Thyroid gland (tissue), 4 donors: ENCODE measurements around the gene ZNF467. TPM values are rescaled to one million over a fixed set of nuclear protein-coding genes. Genes with fewer than 3 reads are reported as not detected.

Source experiments
- DNase-seq, 2 donors: peaks; one replicate each; pipeline ENCODE4 v3.0.0-alpha.2; 2019
- H3K27ac ChIP-seq, 3 donors: fragments of 200-600 bp; sonication (generic); 1 replicate in 2 of 3; 2 replicates in 1 of 3; pipeline ENCODE4 v1.5.1; 2016 to 2019; ENCODE audit warnings: mild to moderate bottlenecking in 1 of 3, moderate library complexity in 1 of 3
- H3K27me3 ChIP-seq: fragments of 200-600 bp; sonication (generic); one replicate; pipeline ENCODE4 v1.5.1; 2019
- H3K36me3 ChIP-seq, 2 donors: fragments of 200-600 bp; sonication (generic); one replicate each; pipeline ENCODE4 v1.5.1; 2016 to 2019
- H3K4me1 ChIP-seq, 2 donors: fragments of 200-600 bp; sonication (generic); one replicate each; pipeline ENCODE4 v1.5.1; 2017 to 2019
- H3K4me3 ChIP-seq, 3 donors: fragments of 200-600 bp; sonication (generic); replicated peaks in 1 of 3; 1 replicate in 2 of 3; 2 replicates in 1 of 3; pipeline ENCODE4 v1.5.1; 2016; ENCODE audit warnings: mild to moderate bottlenecking in 1 of 3
- H3K9me3 ChIP-seq: fragments of 200-600 bp; sonication (generic); one replicate; pipeline ENCODE4 v1.5.1; 2017
- POLR2A ChIP-seq, 2 donors: fragments of 450-650 bp; IDR thresholded peaks; one replicate each; pipeline ENCODE4 v1.6.1; 2017; ENCODE audit warnings: antibody characterized with exemption in 2 of 2, mild to moderate bottlenecking in 2 of 2, moderate library complexity in 1 of 2
- WGBS, 2 donors: methylation state at CpG; one replicate each; pipeline ENCODE4 v1.1.5; 2017; 5-methylcytosine and 5-hydroxymethylcytosine counted together
- intact Hi-C: fragments of 100-400 bp; cut with DNase I; formaldehyde crosslinking; loops from one replicate; pipeline ENCODE4 v1.15.1; 2023
- total RNA-seq, 4 donors: library from RNA; depleted of rRNA; stranded (reverse); fragments of >200 nt; gene quantifications; one replicate each; pipeline ENCODE4 v1.2.3, GENCODE V29; 2016
- TF ChIP-seq, protein P1 (sequence below), 6 experiments: fragments of 200-600 bp in 3 of 6; fragments of 450-650 bp in 3 of 6; sonication (generic) in 3 of 6; IDR thresholded peaks; one replicate each; pipeline ENCODE4 v1.5.1; 2016 to 2019; ENCODE audit warnings: antibody characterized with exemption in 6 of 6, mild to moderate bottlenecking in 2 of 6, inconsistent platforms in 1 of 6, moderate library complexity in 1 of 6

The ZNF467 gene, protein sequence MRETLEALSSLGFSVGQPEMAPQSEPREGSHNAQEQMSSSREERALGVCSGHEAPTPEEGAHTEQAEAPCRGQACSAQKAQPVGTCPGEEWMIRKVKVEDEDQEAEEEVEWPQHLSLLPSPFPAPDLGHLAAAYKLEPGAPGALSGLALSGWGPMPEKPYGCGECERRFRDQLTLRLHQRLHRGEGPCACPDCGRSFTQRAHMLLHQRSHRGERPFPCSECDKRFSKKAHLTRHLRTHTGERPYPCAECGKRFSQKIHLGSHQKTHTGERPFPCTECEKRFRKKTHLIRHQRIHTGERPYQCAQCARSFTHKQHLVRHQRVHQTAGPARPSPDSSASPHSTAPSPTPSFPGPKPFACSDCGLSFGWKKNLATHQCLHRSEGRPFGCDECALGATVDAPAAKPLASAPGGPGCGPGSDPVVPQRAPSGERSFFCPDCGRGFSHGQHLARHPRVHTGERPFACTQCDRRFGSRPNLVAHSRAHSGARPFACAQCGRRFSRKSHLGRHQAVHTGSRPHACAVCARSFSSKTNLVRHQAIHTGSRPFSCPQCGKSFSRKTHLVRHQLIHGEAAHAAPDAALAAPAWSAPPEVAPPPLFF
- 10 to 100 TPM; 11.8 to 18.8 (median 15.5) TPM for total RNA-seq

DNA sequence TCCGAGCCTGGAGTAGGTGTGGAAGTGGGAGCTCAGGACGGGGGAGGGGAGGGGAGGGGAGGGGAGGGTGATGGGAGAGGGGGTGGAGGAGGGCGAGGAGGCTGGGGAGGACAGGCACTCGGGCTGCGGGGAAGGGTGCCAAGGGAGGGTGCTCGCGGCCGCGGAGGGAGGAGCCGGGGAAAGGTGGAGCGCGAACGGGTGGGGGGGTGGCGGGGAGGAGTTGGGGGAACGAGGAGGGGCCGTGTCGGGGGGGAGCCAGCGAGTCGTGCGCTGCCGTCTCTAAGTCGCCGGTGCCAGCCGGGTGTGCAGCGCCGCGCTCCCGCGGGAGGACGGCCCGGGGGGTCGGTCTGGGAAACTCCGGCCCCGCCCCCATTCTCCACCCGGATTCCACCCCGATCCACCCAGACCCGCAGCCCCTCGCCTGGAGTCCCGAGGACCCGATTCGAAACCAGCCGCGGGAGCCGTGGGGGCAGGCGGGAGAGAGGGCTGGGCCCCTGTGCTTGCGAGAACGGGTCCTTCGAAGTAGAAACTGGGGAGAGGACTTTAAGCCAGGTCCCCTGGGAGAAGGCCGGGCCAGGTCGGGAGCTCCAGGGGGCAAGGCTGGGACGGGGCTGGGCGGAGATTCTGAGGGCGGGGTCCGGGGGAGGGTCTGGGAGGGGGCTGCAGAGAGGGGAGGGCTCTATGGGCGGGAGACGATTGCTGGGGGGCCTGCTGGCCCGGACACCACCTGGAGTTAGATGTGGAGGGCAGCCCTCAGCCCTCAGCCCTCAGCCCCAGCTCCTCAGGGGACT, at the start of gene ZNF467:
ZNF467 (minus strand) TSS at position 143 of the 791 bp plus-strand sequence. CDS start 2,556 bp downstream, outside the sequence.
- Histone ChIP-seq H3K9me3 (no peaks in the 10 kb centered on the region), H3K27me3 (no peaks in the 10 kb centered on the region), H3K27ac (peak within 1 kb of the TSS; percentile 36 to 85 (median 80)), H3K4me3 (peak within 1 kb of the TSS; percentile 39 to 78 (median 71)), H3K36me3 (no peaks in the 10 kb centered on the region), H3K4me1 (peaks cover 15 to 31% of the 10 kb centered on the region in 2 donors)
- 0 to 4% methylated on average over 7 to 46 of the region's 57 CpGs for WGBS, 2 donors
- TF ChIP-seq, protein P1, sequence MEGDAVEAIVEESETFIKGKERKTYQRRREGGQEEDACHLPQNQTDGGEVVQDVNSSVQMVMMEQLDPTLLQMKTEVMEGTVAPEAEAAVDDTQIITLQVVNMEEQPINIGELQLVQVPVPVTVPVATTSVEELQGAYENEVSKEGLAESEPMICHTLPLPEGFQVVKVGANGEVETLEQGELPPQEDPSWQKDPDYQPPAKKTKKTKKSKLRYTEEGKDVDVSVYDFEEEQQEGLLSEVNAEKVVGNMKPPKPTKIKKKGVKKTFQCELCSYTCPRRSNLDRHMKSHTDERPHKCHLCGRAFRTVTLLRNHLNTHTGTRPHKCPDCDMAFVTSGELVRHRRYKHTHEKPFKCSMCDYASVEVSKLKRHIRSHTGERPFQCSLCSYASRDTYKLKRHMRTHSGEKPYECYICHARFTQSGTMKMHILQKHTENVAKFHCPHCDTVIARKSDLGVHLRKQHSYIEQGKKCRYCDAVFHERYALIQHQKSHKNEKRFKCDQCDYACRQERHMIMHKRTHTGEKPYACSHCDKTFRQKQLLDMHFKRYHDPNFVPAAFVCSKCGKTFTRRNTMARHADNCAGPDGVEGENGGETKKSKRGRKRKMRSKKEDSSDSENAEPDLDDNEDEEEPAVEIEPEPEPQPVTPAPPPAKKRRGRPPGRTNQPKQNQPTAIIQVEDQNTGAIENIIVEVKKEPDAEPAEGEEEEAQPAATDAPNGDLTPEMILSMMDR (IDR thresholded peaks at IDR 0.05): no peak
- peak in 1 of 2 donors; percentile 39 for TF ChIP-seq POLR2A (IDR thresholded peaks at IDR 0.05)
- intact Hi-C loops: loop anchor here (5.0 kb wide), 1 partner anchor 64 kb away; the partner anchor contains the start of gene ZNF862
- DNase-seq: peak; percentile 87 to 88

DNA sequence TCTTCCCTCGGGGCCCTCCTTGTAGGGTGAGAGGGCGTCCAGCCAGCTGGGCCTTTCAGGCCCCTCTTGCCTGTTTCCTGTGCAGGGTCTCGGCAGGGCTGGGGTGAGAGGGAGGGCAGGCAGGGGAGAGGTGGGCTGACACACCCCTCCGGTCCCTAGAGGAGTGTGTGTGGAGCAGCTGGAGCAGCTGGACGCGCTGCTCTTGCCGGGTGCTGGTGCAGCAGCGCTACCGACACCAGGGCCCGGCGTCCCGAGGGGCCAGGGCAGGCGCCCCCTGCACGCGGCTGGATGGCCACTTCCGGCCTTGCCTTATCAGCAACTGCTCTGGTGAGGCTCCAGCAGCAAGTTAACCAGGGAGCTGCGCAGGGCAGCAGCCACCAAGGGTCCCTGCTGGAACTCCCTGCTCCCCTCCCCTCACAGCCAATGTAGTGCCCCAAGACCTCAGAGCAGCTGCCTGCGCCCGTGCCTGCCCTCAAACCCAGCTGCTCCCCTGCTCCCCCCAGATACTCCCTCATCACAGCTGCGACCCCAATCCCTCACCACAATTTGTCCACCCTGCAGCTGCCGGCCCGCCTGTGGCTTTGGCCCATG, 49.1 kb upstream of the ZNF467 start:
- H3K27ac ChIP-seq: no peak overlapping the region
- no peaks in the 10 kb centered on the region for H3K27me3 ChIP-seq
- no peaks in the 10 kb centered on the region for H3K9me3 ChIP-seq
- no peaks in the 10 kb centered on the region for H3K36me3 ChIP-seq
- no peak overlapping the region for H3K4me3 ChIP-seq
- TF ChIP-seq POLR2A (IDR thresholded peaks at IDR 0.05): no peak
- TF ChIP-seq, protein P1 (IDR thresholded peaks at IDR 0.05): no peak
- WGBS, 2 donors: 77 to 78% methylated on average over 9 to 13 of the region's 22 CpGs
- intact Hi-C loops: no loop called here
- DNase-seq: no peak
- peaks cover 5 to 6% of the 10 kb centered on the region in 2 donors for H3K4me1 ChIP-seq

DNA sequence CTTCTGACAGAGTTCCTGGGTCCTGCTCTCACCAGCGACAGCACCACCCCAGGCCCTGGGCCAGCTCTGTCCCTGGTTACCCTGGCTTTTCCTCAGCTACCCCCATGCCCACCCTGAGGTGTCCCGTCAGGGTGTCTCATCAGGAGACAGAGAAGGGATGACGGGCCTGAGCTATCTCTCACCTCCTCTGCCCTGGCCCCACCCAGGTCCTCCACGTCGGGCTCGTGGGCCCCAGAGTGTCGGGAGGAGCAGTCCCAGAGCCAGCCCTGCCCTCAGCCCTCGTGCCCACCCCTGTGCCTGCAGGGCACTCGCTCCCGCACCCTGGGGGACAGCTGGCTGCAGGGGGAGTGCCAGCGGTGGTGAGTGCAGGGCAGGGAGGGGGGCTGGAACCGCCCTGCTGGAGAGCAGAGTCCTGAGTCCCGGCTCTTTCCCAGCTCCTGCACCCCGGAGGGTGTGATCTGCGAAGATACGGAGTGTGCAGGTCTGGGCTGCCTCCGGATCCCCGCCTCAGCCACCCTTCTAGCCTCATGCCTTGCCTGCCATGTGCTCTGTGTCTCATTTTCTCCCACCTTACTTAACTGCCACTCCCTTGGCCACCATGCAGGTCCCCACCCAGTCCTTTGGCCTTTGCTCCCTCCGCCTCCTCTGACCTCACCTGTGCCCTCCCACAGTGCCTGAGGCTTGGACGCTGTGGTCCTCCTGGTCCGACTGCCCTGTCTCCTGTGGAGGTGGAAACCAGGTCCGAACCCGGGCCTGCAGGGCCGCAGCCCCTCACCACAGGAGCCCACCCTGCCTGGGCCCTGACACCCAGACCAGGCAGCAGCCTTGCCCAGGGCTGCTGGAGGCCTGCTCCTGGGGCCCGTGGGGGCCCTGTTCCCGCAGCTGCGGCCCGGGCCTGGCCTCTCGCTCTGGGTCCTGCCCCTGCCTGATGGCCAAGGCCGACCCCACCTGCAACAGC, 48.1 kb upstream of the ZNF467 start:
- Histone ChIP-seq H3K4me3 (no peak overlapping the region), H3K27me3 (no peaks in the 10 kb centered on the region), H3K27ac (no peak overlapping the region), H3K4me1 (peaks cover 5 to 6% of the 10 kb centered on the region in 2 donors), H3K9me3 (no peaks in the 10 kb centered on the region), H3K36me3 (no peaks in the 10 kb centered on the region)
- no peak for DNase-seq
- intact Hi-C loops: no loop called here
- TF ChIP-seq, protein P1 (IDR thresholded peaks at IDR 0.05): no peak
- TF ChIP-seq POLR2A (IDR thresholded peaks at IDR 0.05): no peak
- 84 to 87% methylated on average over 20 to 21 of the region's 30 CpGs for WGBS, 2 donors

DNA sequence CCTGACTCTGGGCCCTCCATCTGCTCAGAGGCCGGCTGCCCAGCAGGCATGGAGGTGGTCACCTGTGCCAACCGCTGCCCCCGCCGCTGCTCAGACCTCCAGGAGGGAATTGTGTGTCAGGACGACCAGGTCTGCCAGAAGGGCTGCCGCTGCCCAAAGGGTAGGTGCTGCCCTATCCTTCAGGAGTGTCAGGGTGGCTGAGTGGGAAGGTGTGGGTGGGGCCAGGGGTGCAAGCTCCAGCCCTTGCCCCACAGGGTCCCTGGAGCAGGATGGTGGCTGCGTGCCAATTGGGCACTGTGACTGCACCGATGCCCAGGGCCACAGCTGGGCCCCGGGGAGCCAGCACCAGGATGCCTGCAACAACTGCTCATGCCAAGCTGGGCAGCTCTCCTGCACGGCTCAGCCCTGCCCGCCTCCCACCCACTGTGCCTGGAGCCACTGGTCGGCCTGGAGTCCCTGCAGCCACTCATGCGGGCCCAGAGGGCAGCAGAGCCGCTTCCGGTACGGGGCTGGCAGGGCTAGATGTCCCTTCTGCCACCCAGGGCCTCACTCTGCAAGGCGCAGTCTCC, 47.3 kb upstream of the ZNF467 start:
- Histone ChIP-seq H3K4me3 (no peak overlapping the region), H3K36me3 (no peaks in the 10 kb centered on the region), H3K27me3 (no peaks in the 10 kb centered on the region), H3K4me1 (peaks cover 5 to 6% of the 10 kb centered on the region in 2 donors), H3K9me3 (no peaks in the 10 kb centered on the region), H3K27ac (no peak overlapping the region)
- no peak for TF ChIP-seq POLR2A (IDR thresholded peaks at IDR 0.05)
- TF ChIP-seq, protein P1 (IDR thresholded peaks at IDR 0.05): no peak
- intact Hi-C loops: no loop called here
- DNase-seq: peak; percentile 73 to 79
- 60% methylated on average over 1 of the region's 17 CpGs; no CpG with 5 or more reads in 1 of the 2 donors for WGBS, 2 donors
